GM13976 (cell line): Measurements from ENCODE around the gene VASH1.
A peak's percentile ranks its signal among the peaks of the same experiment; 100 is the strongest.

Experiments used
- DNase-seq: peaks from one replicate; pipeline ENCODE4 v3.0.0; 2012; ENCODE audit warnings: low spot score
- in situ Hi-C: fragments of 300-500 bp; cut with MboI; formaldehyde crosslinking; loops from one replicate; pipeline ENCODE4 v1.12.0; 2022; ENCODE audit warnings: low sequenced_read_pairs, mixed read lengths, inconsistent platforms; ENCODE audit not compliant: unreplicated experiment
- TF ChIP-seq, protein P1 (sequence below): IDR thresholded peaks from 2 replicates; pipeline ENCODE4 v1.5.1; 2012; ENCODE audit warnings: borderline replicate concordance, mild to moderate bottlenecking; ENCODE audit not compliant: insufficient read depth; ENCODE audit errors: extremely low read depth, missing control alignments, control extremely low read depth

The VASH1 gene

DNA sequence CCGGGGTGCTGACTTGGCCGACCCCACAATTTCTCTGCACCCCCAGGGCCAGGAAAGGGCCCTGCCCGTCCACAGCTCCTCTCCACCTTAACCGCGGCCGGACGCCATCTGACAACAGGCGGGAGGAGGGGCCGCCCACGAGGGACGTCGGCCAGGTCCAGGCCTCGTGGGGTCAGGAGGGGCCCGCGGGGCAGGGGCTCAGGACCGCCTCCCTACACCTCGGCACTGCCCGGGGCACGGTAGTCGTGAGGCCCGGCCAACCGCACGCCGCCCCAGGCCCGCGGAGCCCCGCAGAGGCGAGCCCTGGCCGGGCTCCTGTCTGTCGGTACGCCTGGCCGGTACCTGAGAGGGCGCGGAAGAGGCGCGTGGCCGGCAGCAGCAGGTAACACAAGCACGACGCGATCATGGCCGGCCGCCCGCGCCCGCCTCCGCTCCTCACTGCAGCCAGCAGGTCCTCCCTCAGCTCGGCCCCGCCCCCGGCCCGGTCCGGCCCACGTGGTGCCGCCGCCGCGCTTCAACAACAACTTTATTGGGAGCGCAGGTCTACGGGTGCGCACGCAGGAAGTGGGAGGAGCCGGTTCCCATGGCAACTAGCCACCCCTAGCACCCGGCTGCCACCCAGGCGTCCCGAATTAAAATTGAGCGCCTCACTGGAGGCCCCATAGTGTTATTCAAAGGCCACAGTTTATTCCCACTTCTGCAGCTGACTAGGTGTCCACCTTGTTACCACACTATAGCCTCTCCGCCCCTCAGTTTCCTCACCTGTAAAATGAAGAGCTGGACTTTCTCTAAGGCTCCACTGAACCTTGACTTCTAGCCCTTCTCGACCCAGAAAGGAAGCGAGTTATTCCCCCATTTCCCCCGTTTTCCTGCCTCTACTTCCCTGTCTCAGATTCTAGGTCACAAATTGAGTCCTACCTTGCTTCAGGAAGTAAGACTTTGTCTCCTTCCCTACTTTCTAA, 51.4 kb downstream of the VASH1 start, which contains the start of gene ANGEL1:
TSS of gene ANGEL1 (minus strand) at position 461 of the 962 bp plus-strand sequence. CDS start at position 406, 55 bp downstream.
- peak; percentile 94 for DNase-seq
- in situ Hi-C loops, result no loop called here
- TF ChIP-seq, protein P1, sequence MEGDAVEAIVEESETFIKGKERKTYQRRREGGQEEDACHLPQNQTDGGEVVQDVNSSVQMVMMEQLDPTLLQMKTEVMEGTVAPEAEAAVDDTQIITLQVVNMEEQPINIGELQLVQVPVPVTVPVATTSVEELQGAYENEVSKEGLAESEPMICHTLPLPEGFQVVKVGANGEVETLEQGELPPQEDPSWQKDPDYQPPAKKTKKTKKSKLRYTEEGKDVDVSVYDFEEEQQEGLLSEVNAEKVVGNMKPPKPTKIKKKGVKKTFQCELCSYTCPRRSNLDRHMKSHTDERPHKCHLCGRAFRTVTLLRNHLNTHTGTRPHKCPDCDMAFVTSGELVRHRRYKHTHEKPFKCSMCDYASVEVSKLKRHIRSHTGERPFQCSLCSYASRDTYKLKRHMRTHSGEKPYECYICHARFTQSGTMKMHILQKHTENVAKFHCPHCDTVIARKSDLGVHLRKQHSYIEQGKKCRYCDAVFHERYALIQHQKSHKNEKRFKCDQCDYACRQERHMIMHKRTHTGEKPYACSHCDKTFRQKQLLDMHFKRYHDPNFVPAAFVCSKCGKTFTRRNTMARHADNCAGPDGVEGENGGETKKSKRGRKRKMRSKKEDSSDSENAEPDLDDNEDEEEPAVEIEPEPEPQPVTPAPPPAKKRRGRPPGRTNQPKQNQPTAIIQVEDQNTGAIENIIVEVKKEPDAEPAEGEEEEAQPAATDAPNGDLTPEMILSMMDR, result no peak

DNA sequence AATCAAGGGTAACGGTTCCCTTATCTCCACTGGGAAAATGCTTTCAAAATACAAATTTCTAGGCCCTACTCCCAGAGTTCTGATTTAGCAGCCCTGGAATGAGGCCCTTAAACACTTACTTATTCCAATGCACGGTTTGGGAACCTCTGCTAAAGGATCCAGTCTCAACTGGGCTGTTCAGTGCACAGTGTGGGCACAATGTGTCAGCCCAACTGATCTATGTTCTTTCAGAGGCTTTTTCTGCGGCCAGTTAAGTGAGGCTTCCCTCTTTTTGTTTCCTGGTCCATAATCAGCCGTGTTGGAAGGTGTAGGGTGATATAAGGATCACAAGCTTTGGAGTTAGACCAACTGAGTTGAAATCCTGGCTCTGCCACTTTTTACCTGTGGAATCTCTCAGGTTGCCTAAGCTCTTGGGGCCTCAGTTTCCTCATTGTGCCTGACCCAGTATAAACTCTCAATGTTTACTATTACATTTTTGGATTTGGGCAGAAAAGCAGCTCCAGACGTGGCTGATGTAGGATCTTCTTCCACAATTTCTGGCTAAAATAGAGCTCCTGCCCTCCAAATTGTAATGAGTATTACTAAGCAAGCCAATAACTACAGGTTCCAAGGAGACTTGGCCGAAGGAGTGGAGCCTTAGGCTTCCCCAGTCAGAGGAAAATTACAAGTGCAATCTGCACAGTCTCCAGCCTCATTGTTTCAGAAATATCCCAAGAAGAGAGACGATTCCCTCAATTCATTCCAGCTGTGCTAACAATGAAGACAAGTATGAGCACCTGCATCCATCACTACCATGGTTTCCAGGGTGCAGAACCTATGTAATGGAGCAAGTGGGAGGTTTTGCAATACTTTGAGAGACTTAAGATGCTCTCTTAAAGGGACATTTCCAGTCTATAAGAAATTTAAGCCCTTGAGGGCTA, 53.7 kb downstream of the VASH1 start:
- in situ Hi-C loops, result no loop called here
- TF ChIP-seq, protein P1, result no peak
- no peak for DNase-seq

DNA sequence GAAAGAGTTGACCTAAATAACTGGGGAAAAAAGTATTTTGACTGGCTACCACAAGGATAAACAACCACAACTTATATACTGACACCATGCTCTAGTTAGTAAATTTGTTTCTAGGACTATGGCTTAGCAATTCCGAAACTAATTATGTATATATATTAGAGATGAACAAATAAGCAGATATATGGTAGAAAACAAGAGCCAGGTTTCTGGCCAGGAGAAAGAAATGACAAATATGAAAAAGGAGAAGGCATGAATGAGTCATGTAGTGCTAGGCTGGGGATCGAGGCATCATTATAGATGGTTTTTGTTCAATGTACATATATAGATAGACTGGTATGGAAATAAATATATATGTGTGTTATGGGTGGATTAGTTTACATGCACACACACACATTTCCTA, 59.4 kb downstream of the VASH1 start:
- TF ChIP-seq, protein P1, result no peak
- in situ Hi-C loops, result no loop called here
- DNase-seq, result no peak

DNA sequence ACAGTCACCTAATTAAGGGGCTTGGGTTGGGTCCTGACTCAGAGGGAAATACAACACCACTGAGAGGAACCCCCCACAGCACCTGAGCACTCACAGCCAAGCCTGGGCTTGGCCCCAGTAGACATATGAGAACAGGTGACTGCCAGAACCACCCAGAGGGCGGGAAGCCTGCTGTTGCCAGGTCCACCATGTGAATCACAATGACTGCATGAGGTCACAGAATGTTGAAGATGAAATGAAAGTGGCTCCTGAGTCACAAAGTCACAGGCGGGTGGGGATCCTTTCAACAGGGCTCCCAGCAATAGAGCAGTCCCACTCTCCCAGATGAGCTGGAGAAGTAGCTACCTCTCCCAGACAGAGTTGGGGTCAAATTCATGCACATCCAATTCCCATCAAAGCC, 64.9 kb downstream of the VASH1 start, which contains the start of gene LRRC74A:
TSS of gene LRRC74A (plus strand) at position 287 of the 400 bp plus-strand sequence. CDS start 290 bp downstream, outside the sequence.
- in situ Hi-C loops, result no loop called here
- no peak for DNase-seq
- TF ChIP-seq, protein P1, result no peak

DNA sequence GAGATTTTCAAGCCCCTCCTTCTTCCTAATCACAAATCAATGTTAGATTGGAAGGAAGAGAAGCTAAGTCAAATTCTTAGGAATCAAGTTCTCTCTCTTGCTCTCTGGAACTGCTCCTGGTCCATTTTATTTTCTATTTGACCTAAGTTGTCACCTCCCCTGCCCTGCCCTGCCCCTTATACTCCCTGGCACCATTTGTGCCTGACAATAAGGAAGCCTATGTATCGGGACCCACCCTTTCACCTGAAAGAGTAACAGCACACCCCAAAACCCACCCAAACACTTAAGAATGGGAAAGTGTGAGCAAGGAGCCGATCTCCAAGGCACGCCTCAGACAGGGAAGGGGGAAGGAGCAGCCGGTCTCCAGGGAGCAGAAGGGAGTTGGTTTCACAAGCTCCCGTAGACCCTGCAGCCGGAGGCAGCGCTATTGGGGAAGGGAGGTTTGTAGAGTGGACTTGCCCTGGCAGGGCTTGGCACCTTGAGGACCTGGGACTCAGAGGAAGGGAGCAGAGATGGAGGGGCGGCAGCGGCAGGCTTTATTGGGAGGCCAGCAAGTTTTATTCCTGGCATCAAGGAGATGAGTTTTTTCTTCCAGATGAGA, 66.5 kb downstream of the VASH1 start:
- DNase-seq, result no peak
- TF ChIP-seq, protein P1, result no peak
- in situ Hi-C loops, result no loop called here
